BJ (cell line): ENCODE measurements around the gene LSM8. TPM values are rescaled to one million over a fixed set of nuclear protein-coding genes. Genes with fewer than 3 reads are reported as not detected.
A peak's percentile ranks its signal among the peaks of the same experiment; 100 is the strongest.

Experiments used
- CTCF ChIA-PET: fragments of 350-600 bp; formaldehyde crosslinking; extraction: SDS; loops from one replicate; lab custom pipeline; 2021; ENCODE audit warnings: antibody characterized with exemption, inconsistent platforms; lab: Yijun Ruan, JAX
- POLR2A ChIA-PET: fragments of 300-600 bp; sonication (Branson Sonifier 250); formaldehyde crosslinking; extraction: SDS; loops from one replicate; lab custom pipeline; 2021; ENCODE audit warnings: antibody characterized with exemption; lab: Charles Lee
- DNase-seq: peaks from one replicate; pipeline ENCODE4 v3.0.0-alpha.2; 2011; ENCODE audit warnings: low read depth
- H3K27me3 ChIP-seq: 2 replicates; pipeline ENCODE4 v1.6.0; 2011; ENCODE audit warnings: low read length; ENCODE audit not compliant: control insufficient read depth, insufficient read depth
- H3K36me3 ChIP-seq: 2 replicates; pipeline ENCODE4 v1.5.1; 2011; ENCODE audit warnings: low read length; ENCODE audit not compliant: control insufficient read depth, insufficient read depth
- H3K4me3 ChIP-seq: 2 replicates; pipeline ENCODE4 v1.5.1; 2011; ENCODE audit warnings: low read depth, mild to moderate bottlenecking, control low read depth, low read length
- CTCF ChIP-seq: IDR thresholded peaks from 2 replicates; pipeline ENCODE4 v1.5.1; 2011; ENCODE audit warnings: low read depth, mild to moderate bottlenecking, control low read depth, inconsistent platforms, low read length, moderate library complexity; ENCODE audit not compliant: insufficient read depth
- polyA plus RNA-seq: library from polyadenylated mRNA; depleted of rRNA; stranded (reverse); fragments of >200 nt; gene quantifications from 2 replicates; pipeline ENCODE4 v1.2.3, GENCODE V29; 2011

LSM8 gene
- polyA plus RNA-seq, 1 experiment, result 49.5 TPM

- POLR2A ChIA-PET, result no interaction called here
- Histone ChIP-seq H3K27me3 (no peaks in the 10 kb centered on the region), H3K4me3 (no peak overlapping the region), H3K36me3 (no peaks in the 10 kb centered on the region)
- DNase-seq, result peak; percentile 4
- peak; percentile 81 for TF ChIP-seq CTCF
- CTCF ChIA-PET, result interaction anchor here (0.6 to 1.4 kb wide), 8 partner anchors 11 to 445 kb away, joined by 3 to 8 read pairs (median 3); partner anchors contain the start of gene LSM8
Observed at GRCh38 chr7:118195837-118196474, 12.0 kb downstream of the LSM8 start.

GRCh38 chr7:118202061-118202460 is 18.1 kb downstream of the LSM8 start:
- Histone ChIP-seq H3K4me3 (no peak overlapping the region), H3K36me3 (no peaks in the 10 kb centered on the region), H3K27me3 (no peaks in the 10 kb centered on the region)
- POLR2A ChIA-PET, result no interaction called here
- CTCF ChIA-PET, result no interaction called here
- DNase-seq, result no peak
- TF ChIP-seq CTCF, result no peak

- DNase-seq, result peak; percentile 14
- no peaks in the 10 kb centered on the region for H3K36me3 ChIP-seq
- CTCF ChIA-PET, result interaction anchor here (0.8 kb wide), 1 partner anchor 19 kb away, joined by 3 read pairs; no protein-coding TSS in a partner anchor
- POLR2A ChIA-PET, result no interaction called here
- H3K4me3 ChIP-seq, result peak overlapping the region; percentile 40
- no peaks in the 10 kb centered on the region; the same call in 1 of the 2 replicates for H3K27me3 ChIP-seq
- TF ChIP-seq CTCF, result no peak
Observed at GRCh38 chr7:118214051-118214832, 30.3 kb downstream of the LSM8 start.

- DNase-seq, result no peak
- ChIA-PET POLR2A (interaction anchor here (0.6 kb wide), 1 partner anchor 14 kb away, joined by 3 read pairs; no protein-coding TSS in a partner anchor), CTCF (no interaction called here)
- TF ChIP-seq CTCF, result no peak
- Histone ChIP-seq H3K36me3 (no peaks in the 10 kb centered on the region), H3K27me3 (no peaks in the 10 kb centered on the region; the same call in 1 of the 2 replicates), H3K4me3 (peak overlapping the region; percentile 40)
Observed at GRCh38 chr7:118214833-118215182, 30.8 kb downstream of the LSM8 start.

- CTCF ChIA-PET, result interaction anchor here (1.0 kb wide), 1 partner anchor 22 kb away, joined by 3 read pairs; no protein-coding TSS in a partner anchor
Observed at GRCh38 chr7:118217210-118217619, 33.3 kb downstream of the LSM8 start.

More at GRCh38 chr7:118217210-118217619, 33.3 kb downstream of the LSM8 start:
- no peak overlapping the region for H3K4me3 ChIP-seq
- TF ChIP-seq CTCF, result no peak
- H3K36me3 ChIP-seq, result no peaks in the 10 kb centered on the region
- POLR2A ChIA-PET, result no interaction called here
- no peaks in the 10 kb centered on the region for H3K27me3 ChIP-seq
- no peak for DNase-seq
